GM19467 (cell line): ENCODE data around the gene BST1.

ENCODE experiments used
- ATAC-seq: cut with Tn5 transposase; IDR thresholded peaks from one replicate; pipeline ENCODE4 v1.9.1; 2021; ENCODE audit warnings: mild to moderate bottlenecking, moderate library complexity; ENCODE audit not compliant: unreplicated experiment

Gene BST1

DNA sequence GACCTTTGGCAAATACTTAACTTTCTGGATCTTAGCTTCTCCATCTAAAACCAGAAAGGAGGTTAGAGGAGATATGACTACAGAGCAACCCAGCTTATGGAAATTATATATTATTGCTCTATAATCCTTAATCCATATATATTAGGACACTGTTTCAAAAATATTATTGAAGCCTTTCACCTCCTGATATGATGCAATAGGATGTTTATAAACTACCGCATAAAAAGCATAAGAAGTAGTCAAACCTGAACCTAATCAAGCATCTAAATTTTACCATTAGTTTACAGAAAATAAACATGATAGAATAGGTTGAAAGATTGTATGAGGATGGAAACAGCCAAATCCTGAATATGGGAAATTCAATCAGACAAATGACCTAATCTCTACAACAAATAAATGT is 26.8 kb upstream of the BST1 start:
- no peak for ATAC-seq

DNA sequence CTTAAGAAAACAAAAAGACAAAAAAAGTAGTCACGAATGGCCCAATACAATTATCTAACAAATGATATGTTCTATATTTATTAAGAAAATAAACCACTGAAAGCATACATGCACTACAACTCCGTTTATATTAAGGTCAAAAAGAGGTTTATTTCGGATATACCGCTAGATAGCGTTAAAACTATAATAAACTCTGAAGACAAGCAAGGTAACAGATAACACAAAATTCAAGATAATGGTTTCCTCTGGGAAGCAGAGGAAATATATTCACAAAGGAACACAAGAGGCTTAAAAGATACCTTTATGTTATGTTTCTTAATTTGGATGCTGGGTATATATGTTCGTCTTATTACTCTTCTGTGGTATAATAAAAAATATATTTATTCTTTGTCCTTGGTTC is 26.0 kb upstream of the BST1 start:
- ATAC-seq, result no peak

DNA sequence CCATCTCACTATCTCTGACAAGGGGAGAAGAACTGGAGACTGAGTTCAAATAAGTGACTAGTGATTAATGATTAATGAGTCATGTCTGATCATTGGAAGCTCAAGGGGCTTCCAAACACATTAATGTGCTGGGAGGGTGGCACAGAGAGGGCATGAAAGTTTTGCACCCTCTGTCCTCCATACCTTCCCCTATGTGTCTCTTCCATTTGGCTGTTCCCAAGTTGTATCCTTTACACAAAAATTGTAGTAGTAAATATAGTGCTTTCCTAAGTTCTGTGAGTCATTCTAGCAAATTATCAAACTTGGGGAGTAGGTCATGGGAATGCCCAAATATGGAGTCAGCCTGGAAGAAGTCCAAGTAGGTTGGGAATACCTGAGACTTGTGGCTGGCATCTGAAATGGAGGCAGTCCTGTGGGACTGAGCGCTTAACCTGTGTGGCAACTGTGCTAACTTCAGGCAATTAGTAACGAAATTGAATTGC is 25.3 kb upstream of the BST1 start:
- no peak for ATAC-seq

DNA sequence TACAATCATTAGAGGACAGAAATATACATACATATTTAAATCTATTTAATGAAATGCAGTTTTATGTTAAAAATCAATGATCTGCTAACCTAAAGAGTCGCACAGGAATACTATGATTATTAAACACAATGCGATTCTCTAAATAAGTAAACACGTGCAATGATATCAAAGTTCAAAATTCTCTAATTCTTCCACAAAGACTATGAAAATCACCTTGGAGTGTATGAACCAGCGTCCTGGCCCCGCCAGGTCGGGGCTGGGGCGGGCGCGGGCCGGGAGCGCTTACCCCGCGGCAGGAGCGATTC is 21.8 kb upstream of the BST1 start:
- ATAC-seq, result no peak

DNA sequence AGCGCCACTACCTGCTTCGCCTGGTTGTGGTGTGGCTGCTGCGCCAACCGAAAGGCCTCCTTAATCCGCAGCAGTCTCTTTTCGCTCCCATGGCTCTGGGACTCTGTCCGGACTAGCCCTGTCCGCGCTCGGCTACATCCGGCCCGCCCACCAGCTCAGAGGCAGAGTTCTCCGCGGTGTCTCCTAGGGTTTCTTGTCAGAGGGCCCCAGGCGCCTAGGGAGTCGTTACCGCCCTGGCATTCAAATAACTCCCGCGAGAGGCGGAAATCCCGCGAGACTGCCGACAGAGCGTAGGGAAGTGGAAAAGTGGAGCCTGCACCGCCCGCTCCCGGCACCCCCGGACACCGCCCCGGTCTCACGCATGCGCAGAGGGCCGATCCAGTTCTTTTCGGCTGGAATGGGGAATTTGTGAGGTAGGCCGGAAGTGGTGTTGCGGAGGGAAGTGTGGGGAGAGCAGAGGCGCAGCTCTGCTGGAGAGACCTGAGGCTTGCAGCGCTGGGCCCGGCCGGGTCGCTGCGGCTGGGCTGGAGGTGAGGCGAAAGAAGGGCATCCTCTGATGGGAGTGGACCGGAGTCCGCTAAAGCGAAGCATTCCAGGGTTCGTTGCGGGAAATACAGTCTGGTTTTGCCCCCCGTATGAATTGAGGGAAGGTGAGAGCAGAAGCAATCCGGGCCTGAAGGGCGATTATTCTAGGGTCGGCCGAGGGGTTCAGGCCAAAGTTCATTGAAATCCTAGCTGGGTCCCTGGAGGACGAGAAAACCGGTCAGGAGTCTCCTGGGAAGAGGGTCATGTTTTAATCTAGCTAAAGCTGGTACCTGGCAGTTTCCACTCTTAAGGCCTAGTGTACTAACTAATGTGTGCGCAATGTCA is 21.3 kb upstream of the BST1 start, which contains the start of gene FAM200B:
FAM200B (plus strand) TSS at position 456 of the 870 bp plus-strand sequence. CDS start 5,151 bp downstream, outside the sequence.
- peak; percentile 88 for ATAC-seq

DNA sequence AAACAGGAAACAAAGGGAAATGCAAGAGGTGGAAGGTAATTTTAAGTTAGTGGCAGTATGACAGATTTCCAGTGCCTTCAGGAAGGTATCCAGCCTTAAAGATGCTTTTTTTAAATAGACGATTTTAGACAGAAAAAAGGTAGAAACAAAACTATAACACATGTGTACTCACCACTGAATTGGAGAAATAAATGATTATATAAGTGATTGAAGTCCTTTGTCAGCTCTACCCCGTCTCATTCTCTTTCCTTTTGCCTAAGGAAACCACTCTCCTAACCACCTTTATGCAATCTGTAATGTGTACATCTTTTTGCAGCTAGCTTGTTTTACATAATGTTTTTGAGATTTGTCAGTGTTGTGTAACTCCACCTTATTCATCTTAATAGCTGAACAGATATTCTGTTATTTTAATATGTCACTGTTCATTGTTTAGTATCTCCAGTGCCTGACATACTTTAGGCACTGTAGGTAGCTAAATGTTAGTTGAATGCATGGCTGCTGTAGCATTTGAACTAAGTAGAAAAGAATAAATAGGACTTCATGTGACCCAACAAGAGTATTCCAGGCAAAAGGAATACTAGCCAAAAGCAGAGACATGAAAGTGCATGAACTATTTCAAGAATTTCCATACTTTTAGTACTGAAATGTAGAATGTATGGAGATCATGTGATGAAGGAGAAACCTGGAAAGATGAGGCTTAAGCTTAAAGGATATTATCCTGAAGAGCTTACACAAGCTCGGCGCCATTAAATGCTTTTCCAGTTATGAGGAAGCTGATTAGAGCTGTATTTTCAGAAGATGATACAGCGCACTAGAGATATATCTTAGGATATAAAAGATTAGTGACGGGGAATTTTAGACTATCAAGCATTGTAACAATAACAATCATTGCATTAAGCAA is 20.4 kb upstream of the BST1 start:
- ATAC-seq, result peak; percentile 1

DNA sequence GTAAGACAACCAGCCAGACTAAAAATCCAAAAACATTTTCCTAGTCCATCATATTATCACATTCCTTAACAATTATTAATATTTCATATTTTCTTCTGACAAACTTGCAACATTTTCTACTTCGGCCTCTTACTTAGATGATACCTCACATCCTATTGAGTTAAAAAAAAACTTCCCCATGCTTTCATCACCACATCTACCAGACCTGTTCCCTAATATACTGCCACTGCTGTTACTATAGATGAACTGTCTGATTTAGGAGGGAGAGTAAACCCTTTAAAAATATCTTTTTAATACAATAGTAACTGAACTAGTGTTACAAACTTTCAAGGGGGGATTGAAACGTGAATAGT is 19.7 kb upstream of the BST1 start:
- ATAC-seq, result no peak

DNA sequence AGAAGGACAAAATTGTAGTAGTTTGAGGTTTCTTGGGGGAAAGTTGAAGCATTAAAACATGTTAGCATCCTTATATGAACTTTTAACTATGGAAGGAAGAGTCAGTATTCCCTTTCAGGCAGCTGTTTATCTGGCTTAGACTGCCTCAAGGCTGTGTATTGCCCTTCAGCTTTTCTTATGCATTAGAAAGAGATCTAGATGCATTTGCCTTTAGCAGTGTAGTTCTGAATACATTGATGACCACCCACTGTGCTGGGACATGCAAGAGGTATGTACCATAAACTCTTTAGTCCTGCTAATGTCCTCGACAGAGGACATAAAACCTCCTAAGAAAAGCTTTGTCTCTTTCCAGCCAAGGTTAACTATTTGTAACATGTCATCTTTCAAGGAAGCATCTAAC is 18.4 kb upstream of the BST1 start:
- no peak for ATAC-seq

DNA sequence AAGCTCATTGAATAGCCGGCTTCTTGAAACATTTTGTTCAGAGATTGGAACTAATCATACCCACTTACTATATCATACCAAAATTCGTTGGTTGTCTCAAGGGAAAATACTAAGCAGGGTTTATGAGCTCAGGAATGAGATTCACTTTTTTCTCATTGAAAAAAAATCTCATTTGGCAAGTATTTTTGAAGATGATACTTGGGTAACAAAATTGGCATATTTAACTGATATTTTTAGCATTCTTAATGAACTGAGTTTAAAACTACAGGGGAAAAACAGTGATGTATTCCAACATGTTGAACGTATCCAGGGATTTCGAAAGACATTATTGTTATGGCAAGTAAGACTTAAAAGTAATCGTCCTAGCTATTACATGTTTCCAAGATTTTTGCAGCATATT is 14.8 kb upstream of the BST1 start:
- no peak for ATAC-seq

DNA sequence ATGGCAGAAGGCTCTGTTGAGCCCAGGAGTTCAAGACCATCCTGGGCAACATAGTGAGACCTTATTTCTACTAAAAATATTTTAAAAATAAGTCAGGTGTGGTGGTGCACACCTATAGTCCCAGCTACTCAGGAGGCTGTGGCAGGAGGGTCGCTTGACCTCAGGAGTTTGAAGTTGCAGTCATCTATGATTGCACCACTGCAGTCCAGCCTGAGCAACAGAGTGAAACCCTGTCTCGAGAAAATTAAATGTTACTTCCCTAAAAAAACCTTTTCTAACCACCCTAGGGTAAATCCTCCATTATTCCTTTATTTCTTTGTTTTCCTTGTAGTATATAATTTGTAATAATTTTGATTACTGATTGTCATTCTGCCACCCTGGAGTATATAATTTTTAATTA is 13.3 kb upstream of the BST1 start:
- ATAC-seq, result no peak

DNA sequence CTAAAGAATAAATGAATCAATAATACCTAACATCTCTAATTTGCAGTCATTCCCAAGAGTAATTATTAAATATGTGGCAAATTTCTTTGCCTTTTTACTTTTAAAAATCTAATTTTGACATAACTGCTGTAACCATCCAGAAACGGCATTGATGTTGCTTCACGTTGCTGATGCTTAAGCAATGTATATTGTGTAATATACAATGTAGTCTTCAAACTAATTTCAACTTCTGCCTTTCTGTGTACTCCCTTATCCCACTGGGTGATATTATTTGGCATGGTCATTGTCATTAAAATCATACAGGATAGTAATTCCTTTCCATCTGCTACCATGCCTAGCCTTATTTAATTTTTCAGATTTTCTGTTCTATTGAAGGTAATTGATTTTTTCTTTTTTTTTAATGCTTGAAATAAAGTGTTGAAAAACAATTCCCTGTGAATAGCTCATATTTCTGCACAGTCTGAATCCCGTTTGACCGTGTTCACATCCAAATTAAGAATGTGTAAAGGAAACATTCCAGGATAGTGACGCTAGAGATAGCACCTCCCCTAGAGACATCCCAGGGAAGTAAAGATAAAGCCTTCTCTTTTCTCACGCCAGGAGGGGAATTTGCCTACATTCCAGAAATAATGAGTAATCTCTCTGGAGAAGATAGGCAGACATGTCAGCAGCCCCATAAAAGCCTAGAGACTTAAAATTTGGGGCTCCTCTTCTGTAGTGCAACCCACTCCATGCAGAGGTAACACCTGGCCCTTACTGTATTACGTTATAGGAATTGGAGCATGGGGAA is 12.7 kb upstream of the BST1 start:
- no peak for ATAC-seq

DNA sequence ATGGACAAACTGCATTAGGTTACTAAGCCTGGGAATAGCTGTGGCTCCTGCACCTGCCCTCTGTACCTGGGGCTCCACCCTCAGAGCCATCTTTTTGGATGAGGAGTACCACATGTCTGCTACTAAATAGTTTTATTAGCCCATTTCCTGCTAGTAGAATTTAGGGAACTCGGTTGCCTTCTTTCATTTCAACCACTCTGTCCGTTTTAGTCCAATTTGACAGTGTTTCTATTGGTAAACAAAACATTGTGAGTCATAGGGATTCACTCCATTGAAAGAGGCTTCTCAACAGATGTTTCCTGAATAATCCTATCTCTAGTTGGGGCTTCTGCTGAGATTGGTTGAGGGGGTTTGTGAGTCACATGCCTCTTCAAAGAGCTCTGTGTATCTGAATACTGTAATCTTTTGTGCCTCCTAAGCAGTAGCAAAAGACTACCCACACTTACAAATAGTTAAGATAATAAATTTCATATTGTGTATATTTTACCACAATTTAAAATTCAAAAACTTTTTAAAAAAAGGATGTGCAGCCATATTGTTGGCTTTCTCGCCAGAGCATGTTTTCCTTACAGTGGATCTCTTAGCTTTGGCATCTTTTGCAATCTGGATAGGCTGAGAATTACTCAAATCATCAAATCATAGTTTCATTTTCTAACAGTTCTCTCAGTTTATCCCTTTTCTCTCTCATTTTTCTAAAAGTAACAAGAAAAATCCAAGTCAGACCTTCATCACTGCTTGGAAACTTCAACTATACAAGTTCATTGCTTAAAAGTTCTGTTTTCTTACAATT is 11.3 kb upstream of the BST1 start:
- ATAC-seq, result no peak

DNA sequence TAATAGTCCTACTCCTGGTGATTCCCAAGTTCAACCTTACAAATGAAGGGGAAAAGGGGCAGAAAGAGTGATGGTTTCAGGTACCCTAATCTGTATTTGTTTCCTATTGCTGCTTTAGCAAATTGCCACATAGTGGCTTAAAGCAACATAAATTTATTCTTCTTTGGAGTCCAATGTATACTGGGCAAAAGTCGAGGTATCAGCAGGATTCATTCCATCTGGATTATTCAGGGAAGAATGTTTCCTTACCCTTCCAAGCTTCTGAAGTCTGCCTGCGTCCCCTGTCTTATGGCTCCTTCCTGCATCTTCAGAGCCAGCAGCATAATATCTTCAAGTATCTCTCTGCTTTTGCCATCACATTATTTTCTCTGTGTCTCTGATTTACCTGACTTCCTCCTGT is 10.3 kb upstream of the BST1 start:
- no peak for ATAC-seq

DNA sequence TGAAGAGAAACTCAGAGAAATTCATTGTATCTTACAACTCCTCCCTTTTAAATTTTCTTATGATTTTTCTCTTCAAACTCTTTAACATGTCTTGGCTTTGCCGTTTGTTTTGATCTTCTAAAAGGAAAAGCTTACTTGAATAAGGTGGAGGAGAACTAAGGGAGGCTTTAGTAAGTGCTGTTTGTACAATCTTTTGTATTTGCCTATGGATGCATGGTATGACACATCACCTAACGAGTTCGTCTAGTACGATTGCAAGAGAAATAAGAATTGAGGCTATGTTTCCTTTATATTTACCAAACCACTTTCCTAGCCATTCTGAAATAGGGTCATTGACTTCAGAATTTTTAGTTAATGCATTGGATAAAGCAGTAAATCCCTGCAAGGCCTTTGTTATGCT is 8.4 kb upstream of the BST1 start:
- ATAC-seq, result no peak

DNA sequence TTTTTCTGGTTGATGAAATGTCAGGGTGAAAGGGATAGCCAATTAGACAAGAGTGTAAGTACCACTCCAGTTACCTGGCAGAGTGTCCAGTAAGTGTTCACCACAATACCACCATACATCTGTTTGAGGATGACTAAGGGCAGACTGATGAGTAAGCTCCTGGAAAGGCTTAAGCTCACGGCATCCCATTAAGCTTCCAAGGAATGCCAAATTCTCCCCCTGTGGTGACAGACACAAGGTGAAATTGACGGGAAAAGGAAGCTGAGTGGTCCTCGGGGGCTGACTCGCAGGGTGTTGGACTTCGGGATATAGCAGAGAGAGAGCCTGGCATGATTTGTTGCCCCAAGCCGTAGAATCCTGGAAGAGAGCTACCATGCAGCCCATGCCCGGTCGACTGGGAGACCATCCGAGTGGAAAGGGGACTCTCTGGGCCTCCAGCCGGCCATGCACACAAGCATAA is 7.6 kb upstream of the BST1 start:
- ATAC-seq, result no peak

DNA sequence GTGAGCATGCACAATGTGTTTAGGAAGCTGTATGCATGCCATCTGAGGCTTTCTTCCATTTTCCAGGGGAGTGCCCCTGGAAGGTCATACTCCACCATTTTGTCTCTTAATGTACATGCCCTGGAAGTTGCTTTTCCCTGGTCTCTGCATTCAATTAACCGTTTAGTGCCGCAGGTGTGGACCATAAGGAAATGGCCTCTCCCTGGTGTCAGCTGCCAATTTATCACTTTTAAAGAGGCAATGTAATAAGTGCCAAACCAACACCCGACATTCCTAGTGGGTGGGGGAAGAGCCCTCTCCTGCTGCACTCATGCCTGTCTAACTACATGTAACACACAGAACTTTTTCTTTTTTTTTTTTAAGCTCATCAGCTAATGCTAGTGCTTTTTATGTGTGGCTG is 7.1 kb upstream of the BST1 start:
- no peak for ATAC-seq

DNA sequence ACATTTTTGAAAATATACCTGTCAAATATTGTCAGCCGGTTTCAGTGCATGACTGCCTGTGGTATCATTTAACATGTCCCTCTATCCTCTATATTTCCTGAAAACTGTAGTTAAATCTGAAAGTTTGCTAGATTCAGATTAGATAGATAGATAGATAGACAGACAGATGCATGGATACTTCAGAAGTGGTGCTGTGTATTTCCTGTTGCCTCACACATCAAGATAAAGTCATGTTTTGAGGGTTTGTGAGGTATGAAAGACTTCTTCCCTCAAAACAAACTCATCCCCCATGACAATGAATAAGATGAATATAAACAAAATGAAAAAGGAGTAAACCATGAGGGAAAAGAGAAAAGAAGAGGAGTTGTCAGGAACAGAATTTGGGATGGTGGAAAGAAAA is 6.0 kb upstream of the BST1 start:
- no peak for ATAC-seq

DNA sequence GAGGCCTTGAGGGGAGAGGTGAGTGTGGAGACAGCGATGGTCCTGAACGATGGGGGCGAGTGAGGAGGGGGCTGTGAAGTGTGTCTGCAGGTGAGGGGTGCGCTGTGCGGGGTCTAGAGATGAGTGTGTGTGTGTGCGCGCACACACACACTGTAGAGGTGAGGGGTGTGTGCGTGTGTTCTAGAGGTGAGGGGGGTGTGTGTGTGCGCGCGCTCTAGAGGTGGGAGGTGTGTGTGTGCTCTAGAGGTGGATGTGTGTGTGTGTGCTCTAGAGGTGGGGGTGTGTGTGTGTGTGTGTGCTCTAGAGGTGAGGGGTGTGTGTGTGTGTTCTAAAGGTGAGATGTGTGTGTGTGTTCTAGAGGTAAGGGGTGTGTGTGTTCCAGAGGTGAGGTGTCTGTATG is 574 bp downstream of the BST1 start:
- ATAC-seq, result no peak

DNA sequence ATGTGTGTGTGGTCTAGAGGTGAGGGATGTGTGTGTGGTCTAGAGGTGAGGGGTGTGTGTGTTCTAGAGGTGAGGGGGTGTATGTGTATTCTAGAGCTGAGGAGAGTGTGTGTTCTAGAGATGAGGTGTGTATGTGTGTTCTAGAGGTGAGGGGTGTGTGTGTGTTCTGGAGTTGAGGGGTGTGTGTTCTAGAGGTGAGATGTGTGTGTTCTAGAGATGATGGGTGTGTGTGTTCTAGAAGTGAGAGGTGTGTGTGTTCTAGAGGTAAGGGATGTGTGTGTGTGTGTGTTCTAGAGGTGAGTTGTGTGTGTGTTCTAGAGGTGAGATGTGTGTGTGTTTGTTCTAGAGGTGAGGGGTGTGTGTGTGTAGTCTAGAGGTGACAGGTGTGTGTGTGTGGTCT is 1.3 kb downstream of the BST1 start:
- no peak for ATAC-seq

DNA sequence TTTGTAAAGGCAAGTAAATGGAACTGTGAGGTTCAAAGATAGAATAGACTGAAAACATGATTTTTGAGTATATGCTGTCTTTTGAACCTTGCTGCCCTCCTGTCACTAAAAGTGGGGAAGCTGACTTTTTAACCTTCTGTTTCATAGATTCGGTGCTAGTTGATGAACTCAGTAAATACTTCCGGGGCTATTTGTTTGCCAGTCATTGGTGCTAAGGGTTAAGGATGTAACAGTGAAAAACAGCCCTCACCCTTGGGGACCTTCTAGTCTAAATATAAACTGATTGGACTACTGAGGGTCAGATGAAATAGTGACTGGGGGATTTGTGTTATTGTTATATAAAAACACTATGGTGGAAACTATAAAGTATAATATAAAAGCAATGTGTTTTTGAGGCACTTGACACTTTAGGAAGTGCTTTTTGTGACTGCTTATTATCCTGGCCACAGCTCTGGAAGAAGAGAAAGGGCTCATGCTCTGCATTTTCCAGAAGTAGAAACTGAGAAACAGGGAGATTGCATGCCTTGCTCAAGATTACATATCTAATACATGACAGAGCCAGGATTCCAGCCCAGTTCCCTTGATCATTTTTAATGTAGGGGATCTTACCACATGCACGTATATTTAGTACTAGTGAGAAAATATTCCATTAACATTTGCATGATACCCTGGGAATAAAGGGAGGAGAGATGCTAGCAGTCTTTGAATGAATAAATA is 3.9 kb downstream of the BST1 start:
- no peak for ATAC-seq
